Neural crest cell (in vitro differentiated cells): ENCODE data around the gene AP5M1. TPM values are rescaled to one million over a fixed set of nuclear protein-coding genes. Genes with fewer than 3 reads are reported as not detected.

ENCODE experiments used
- DNase-seq: peaks from one replicate; pipeline ENCODE4 v3.0.0; 2021; ENCODE audit warnings: low read depth, mixed read lengths, low spot score
- H3K27ac Mint-ChIP-seq: one replicate; pipeline ENCODE4 v1.8.0; 2021; ENCODE audit warnings: mild to moderate bottlenecking, mixed read lengths; ENCODE audit not compliant: unreplicated experiment
- H3K27me3 Mint-ChIP-seq: 2 replicates; pipeline ENCODE4 v1.8.0; 2021; ENCODE audit warnings: low read depth, mild to moderate bottlenecking, mixed read lengths
- H3K36me3 Mint-ChIP-seq: 2 replicates; pipeline ENCODE4 v1.8.0; 2021; ENCODE audit warnings: low read depth, mild to moderate bottlenecking, mixed read lengths
- H3K4me1 Mint-ChIP-seq: 2 replicates; pipeline ENCODE4 v1.8.0; 2021; ENCODE audit warnings: mixed read lengths
- H3K4me3 Mint-ChIP-seq: one replicate; pipeline ENCODE4 v1.8.0; 2021; ENCODE audit warnings: mild to moderate bottlenecking, mixed read lengths
- H3K9me3 Mint-ChIP-seq: 2 replicates; pipeline ENCODE4 v1.8.0; 2021; ENCODE audit warnings: mixed read lengths
- CTCF ChIP-seq: fragments of 200-600 bp; sonication (generic); conservative IDR thresholded peaks from 2 replicates; pipeline ENCODE4 v1.5.0; 2021; ENCODE audit warnings: antibody characterized with exemption, mild to moderate bottlenecking
- total RNA-seq: library from RNA; stranded (reverse); gene quantifications from 2 replicates; pipeline ENCODE4 v1.2.1, GENCODE V29; 2021

AP5M1 gene
- total RNA-seq, 1 donor from 2014 or later, result 37.5 TPM

DNA sequence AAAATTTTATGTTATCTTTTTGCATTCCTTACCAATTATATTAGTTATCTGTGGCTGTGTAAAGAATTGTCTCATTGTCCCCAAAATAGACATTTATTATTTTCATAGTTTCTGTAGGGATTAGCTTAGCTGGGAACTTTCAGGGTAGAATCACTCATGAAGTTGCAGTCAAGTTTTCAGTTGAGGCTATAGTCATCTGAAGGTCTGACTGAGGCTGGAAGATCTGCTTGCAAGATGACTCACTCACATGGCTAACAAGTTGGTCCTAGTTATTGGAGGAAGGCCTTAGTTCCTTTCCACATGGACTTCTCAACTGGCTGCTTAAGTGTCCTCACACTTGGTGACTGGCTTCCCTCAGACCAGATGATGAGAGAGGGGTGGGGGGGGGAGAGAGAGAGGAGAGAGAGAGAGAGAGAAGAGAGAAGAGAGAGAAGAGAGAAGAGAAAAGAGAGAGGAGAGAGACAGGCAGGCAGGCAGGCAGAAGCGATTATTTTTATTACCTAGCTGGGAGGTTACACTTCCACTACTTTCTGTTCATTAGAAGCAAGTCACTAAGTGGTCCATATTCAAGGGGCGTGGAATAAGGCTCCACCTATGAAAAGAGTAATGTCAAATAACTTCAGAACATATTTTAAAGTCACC is 6.4 kb downstream of the AP5M1 start:
- Mint-ChIP-seq H3K27me3 (no peaks in the 10 kb centered on the region), H3K4me1 (peaks cover 18% of the 10 kb centered on the region), H3K4me3 (no peak overlapping the region), H3K27ac (no peak overlapping the region), H3K36me3 (no peaks in the 10 kb centered on the region), H3K9me3 (no peaks in the 10 kb centered on the region)
- no peak for DNase-seq
- no peak for TF ChIP-seq CTCF

- no peaks in the 10 kb centered on the region for H3K36me3 Mint-ChIP-seq
- no peak overlapping the region for H3K4me3 Mint-ChIP-seq
- no peaks in the 10 kb centered on the region for H3K27me3 Mint-ChIP-seq
- no peak for TF ChIP-seq CTCF
- no peak for DNase-seq
- no peaks in the 10 kb centered on the region for H3K9me3 Mint-ChIP-seq
- no peak overlapping the region for H3K27ac Mint-ChIP-seq
- no peaks in the 10 kb centered on the region for H3K4me1 Mint-ChIP-seq
Measured at GRCh38 chr14:57277062-57277461, 8.3 kb downstream of the AP5M1 start.

DNA sequence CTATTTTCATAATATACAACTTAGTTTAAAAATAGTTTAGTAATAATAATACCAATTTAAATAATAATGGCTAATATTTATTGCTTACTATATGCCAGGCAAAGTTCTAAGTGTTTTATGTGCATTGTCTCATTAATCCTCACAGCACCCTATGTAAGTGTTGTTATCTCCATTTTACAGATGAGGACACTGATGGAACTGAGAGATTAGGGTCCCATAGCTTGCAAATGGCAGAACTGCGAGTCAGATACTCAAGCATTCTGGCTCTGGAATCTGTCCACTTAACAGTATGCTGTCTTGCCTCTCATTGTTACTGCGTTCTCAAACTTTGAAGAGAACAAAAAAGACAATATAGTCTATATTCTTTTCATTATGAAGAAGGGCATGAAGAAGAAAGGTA is 19.0 kb downstream of the AP5M1 start:
- no peak for TF ChIP-seq CTCF
- no peaks in the 10 kb centered on the region for H3K27me3 Mint-ChIP-seq
- peaks cover 7% of the 10 kb centered on the region for H3K36me3 Mint-ChIP-seq
- DNase-seq, result no peak
- no peak overlapping the region for H3K4me3 Mint-ChIP-seq
- no peak overlapping the region for H3K27ac Mint-ChIP-seq
- H3K4me1 Mint-ChIP-seq, result peaks cover 23% of the 10 kb centered on the region
- H3K9me3 Mint-ChIP-seq, result no peaks in the 10 kb centered on the region

GRCh38 chr14:57290751-57291150 is 22.0 kb downstream of the AP5M1 start:
- H3K9me3 Mint-ChIP-seq, result no peaks in the 10 kb centered on the region
- no peak for TF ChIP-seq CTCF
- no peak overlapping the region for H3K4me3 Mint-ChIP-seq
- H3K27me3 Mint-ChIP-seq, result no peaks in the 10 kb centered on the region
- H3K4me1 Mint-ChIP-seq, result peaks cover 28% of the 10 kb centered on the region
- H3K27ac Mint-ChIP-seq, result no peak overlapping the region
- peaks cover 3% of the 10 kb centered on the region for H3K36me3 Mint-ChIP-seq
- no peak for DNase-seq

DNA sequence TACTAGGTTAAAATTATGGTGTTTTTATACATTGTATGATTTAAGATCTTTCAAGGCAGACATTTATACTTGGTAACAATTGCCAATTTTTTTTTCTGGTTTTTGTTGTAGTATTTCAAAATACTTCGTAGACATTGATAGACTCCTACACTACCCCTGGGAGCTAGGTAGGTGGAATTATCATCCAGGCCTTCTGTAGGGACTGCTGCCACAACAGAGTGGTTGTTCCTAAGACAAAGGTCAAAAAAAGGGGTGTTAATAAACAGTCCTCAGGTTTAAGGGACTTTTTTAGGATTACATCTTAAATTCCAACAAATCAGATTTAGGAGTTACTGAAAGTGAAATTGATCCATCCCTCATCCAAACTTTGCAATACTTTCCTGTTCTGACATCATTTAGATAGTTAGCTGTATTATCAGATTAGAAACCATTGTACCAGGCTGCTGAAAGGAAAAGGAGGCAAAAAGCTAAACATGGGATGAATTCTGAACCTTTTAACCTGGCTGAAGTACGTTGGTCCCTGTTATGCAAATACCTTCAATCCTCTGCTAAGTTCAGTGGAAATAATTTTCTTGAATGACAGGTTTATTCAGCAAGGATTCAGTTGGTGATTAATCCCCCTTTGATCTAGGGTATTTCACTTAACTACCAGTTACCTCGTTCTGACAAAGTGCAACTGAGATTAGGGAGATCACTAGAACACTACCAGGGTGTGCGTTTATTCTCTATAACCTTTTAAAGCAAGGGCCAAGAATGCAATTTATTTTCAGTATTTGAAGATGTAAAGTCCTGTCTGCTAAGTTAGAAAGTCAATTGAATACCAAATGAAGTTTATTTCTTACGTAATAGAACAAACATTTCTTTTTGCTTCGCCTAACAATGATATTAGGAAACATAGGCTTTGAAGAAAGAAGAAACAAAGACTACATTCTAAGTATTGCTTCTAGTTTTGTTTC is 23.2 kb downstream of the AP5M1 start:
- Mint-ChIP-seq H3K9me3 (no peaks in the 10 kb centered on the region), H3K36me3 (peaks cover 3% of the 10 kb centered on the region), H3K4me1 (peaks cover 28% of the 10 kb centered on the region), H3K4me3 (no peak overlapping the region), H3K27ac (no peak overlapping the region), H3K27me3 (no peaks in the 10 kb centered on the region)
- no peak for TF ChIP-seq CTCF
- DNase-seq, result no peak
